GM12864 (cell line): ENCODE results near the gene CSNK1E.
"Not testable (repeated sequence)": the region's sequence is repeated elsewhere in the genome, so short reads cannot be mapped to it uniquely, and the experiment has no call there.

Experiments used
- DNase-seq: peaks from one replicate; pipeline ENCODE4 v3.0.0-alpha.2; 2011; ENCODE audit warnings: low read depth
- H3K4me3 ChIP-seq: 2 replicates; pipeline ENCODE4 v1.5.1; 2011; ENCODE audit warnings: mild to moderate bottlenecking, low read depth, low read length, control low read depth
- TF ChIP-seq, protein P1 (sequence below): IDR thresholded peaks from 2 replicates; pipeline ENCODE4 v1.5.1; 2011; ENCODE audit warnings: low read depth, mild to moderate bottlenecking, moderate library complexity, low read length, control low read depth, inconsistent platforms; ENCODE audit errors: missing control alignments

CSNK1E gene

DNA sequence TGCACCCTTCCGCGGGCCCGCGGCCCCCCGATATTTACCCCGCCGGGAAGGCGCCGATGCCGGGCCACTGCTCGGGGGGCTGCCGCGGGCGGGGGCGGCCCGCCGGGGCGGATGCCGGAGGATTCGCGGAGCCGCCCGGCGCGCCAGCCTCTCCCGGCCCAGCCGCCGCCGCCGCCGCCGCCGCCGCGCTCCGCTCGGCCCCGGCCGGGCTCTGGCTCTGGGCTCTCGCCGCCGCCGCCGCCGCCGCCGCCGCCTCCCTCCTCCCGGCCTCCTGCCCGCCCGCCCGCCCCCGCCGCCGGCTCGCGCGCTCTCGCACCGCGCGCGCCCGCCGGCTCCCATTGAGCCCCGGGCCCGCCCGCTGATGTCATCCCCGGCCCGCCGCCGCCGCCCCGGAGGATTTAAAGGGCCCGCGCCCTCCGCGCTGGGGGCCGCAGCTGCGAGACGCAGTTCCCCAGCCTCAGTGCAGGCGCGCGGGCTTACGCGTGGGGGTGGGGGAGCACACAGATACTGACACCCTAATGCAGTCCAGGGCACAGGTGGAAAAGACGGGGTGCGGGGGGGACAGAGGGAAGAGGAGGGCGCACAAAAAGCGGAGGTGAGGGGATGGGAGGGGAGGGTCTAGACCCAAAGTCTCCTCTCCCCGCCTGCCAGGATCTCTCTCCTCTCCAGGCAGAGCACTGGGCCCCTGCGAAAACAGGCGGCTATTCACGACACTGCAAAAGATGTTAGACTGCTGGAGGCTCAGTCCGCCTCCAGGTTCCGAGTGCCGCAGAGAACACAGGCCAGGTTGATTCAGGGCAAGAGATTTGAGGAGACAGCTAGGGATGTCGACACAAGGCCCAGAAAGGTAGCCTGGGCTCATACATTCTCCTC is at the start of gene CSNK1E:
Gene CSNK1E, minus strand, starts transcription at position 312 of the 873 bp plus-strand sequence. CDS start 3,276 bp downstream, outside the sequence.
- H3K4me3 ChIP-seq = peak within 1 kb of the TSS; percentile 74
- no peak for DNase-seq
- TF ChIP-seq, protein P1, sequence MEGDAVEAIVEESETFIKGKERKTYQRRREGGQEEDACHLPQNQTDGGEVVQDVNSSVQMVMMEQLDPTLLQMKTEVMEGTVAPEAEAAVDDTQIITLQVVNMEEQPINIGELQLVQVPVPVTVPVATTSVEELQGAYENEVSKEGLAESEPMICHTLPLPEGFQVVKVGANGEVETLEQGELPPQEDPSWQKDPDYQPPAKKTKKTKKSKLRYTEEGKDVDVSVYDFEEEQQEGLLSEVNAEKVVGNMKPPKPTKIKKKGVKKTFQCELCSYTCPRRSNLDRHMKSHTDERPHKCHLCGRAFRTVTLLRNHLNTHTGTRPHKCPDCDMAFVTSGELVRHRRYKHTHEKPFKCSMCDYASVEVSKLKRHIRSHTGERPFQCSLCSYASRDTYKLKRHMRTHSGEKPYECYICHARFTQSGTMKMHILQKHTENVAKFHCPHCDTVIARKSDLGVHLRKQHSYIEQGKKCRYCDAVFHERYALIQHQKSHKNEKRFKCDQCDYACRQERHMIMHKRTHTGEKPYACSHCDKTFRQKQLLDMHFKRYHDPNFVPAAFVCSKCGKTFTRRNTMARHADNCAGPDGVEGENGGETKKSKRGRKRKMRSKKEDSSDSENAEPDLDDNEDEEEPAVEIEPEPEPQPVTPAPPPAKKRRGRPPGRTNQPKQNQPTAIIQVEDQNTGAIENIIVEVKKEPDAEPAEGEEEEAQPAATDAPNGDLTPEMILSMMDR = no peak

DNA sequence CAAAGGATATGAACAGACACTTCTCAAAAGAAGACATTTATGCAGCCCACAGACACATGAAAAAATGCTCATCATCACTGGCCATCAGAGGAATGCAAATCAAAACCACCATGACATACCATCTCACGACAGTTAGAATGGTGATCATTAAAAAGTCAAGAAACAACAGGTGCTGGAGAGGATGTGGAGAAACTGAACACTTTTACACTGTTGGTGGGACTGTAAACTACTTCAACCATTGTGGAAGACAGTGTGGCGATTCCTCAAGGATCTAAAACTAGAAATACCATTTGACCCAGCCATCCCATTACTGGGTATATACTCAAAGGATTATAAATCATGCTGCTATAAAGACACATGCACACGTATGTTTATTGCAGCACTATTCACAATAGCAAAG is 48.6 kb upstream of the CSNK1E start:
- H3K4me3 ChIP-seq, DNase-seq: not testable (repeated sequence)

DNA sequence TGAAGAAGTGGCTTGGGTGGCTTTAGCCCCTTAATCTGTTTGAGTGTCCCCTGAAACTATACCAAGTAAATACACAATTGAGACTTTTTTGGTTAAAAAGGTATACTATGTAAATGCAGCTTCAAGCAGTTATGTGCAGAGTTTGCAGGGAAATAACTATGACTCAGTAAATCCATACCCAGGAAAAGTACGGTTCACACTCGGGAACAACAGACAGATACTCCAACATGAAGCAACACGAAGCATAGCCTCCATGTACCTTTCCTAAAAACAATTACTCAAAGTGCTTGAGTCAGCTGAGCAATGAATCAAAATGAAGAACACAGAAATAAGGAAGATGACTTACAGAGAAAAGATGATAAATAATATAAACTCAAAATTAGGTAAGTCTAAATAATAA is 47.9 kb upstream of the CSNK1E start:
- not testable (repeated sequence) for DNase-seq, H3K4me3 ChIP-seq

DNA sequence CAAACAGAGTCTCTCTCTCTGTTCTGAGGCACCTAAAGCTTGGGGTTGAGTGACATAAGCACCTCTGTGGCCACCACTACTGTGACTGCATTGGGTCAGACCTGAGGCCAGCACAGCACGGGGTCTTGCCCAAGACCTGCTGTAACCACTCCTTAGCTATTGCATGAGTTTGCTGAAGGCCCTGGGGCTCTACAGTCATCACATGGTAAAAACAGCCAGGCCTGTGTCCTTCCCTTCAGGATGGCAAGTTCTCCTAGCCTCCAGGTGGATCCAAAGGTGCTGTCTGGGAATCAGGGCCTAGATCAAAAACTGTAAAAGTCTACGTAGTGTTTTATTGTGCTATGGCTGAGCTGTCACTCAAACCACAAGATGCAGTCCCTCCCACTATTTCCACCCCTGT is 43.3 kb upstream of the CSNK1E start:
- DNase-seq, H3K4me3 ChIP-seq: not testable (repeated sequence)

DNA sequence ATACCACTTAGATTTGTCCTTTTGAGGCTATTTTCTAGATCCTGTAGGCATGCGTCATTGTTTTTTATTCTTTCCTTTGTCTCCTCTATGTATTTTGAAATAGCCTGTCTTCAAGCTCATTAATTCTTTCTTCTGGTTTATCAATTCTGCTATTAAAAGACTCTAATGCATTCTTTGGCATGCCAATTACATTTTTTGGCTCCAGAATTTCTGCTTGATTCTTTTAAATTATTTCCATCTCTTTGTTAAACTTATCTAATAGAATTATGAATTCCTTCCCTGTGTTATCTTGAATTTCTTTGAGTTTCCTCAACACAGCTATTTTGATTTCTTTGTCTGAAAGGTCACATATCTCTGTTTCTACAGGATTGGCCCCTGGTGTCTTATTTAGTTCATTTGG is 42.6 kb upstream of the CSNK1E start:
- not testable (repeated sequence) for DNase-seq, H3K4me3 ChIP-seq

DNA sequence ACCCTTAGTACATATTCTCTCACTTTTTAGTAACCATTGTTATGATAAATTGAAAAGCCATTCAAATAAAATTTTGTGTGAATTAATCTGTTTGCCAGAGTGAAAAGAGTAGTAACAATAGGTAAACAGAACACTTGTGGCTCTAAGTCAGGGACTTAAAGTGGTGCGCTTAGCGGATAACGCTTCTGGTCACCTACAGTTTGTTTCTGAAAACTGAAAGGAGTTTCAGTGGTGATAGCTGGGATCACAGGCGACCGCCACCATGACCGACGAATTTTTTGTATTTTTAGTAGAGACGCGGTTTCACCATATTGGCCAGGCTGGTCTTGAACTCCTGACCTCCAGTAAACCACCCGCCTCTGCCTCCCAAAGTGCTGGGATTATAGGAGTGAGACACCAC is 40.7 kb upstream of the CSNK1E start:
- DNase-seq, H3K4me3 ChIP-seq: not testable (repeated sequence)

DNA sequence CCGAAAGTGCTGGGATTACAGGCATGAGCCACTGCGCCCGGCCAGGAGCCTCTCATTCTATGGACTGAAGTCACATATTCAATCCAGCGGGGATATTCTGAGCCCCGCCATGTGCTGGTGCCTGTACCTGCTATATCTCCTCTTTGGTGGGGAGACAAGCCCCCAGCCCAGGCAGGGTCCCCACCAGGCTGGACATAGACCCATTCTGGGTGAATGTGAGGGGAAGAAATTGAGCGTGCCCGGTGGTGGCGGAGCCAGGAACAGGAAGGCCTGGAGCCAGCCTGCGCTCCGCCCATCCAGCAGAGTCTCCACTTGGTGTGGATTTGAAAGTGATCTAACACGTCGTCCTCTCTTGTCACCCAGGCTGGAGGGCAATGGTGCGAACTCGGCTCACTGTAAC is 38.0 kb upstream of the CSNK1E start:
- H3K4me3 ChIP-seq = no peak overlapping the region
- TF ChIP-seq, protein P1 = no peak
- no peak for DNase-seq

DNA sequence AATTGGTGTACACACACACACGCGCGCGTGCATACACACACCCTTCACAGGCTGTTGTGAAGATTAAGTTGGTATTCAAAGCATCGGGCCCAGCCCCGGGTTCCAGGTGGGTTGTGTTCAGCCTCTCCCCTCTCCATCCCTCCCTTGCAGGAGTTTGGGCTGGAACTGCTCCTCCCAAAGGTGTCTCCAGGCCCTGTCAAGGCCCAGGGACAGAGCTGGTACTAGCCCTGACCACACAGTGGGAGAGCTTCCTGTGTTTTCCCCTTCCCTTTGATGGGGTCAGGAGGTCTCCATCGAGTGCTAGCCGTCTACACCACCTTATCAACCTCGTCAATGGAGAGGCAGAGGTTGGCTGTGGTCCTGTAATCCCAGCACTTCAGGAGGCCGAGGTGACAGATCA is 36.5 kb upstream of the CSNK1E start:
- no peak overlapping the region for H3K4me3 ChIP-seq
- TF ChIP-seq, protein P1 = no peak
- no peak for DNase-seq

DNA sequence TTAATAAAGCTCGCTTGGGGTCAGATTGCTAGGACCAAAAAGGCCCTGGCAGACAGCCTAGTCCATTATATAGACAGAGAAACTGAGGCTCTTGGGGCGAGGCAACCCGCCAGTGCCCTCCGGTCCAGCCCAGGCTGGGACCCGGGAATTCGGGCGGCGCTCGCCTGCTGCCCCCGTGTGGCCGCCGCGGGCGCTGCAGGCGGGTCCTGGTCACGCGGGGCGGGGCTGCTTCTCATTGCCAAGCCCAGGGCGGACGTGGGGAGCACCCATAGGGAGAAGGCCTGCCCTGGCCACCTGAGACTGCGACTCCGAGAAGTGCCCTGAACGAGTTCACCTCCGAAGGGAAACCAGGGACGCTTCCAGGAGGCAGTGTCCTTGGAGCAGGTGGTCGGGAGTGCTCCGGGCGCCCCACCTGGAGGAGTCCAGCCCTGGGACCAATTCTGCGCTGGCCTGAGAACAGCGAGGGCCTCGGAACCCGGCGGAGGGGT is 36.0 kb upstream of the CSNK1E start:
- no peak for DNase-seq
- H3K4me3 ChIP-seq = no peak overlapping the region
- TF ChIP-seq, protein P1 = peak; percentile 92
